Trophoblast cell (in vitro differentiated cells and primary cell): ENCODE data around the gene JAKMIP1.

Experiments
- DNase-seq, 2 donors: peaks; one replicate each; pipeline ENCODE4 v3.0.0-alpha.2; 2016
- H2AFZ ChIP-seq: 2 replicates; pipeline ENCODE4 v1.6.1; 2013; ENCODE audit warnings: low read length, moderate library complexity, mild to moderate bottlenecking; ENCODE audit not compliant: insufficient read depth, poor library complexity
- H2AK5ac ChIP-seq: 2 replicates; pipeline ENCODE4 v1.6.1; 2013; ENCODE audit warnings: mild to moderate bottlenecking, low read length
- H2BK120ac ChIP-seq: 2 replicates; pipeline ENCODE4 v1.6.1; 2013; ENCODE audit warnings: low read length, mild to moderate bottlenecking, moderate library complexity; ENCODE audit not compliant: insufficient read depth, poor library complexity
- H2BK12ac ChIP-seq: 2 replicates; pipeline ENCODE4 v1.6.1; 2013; ENCODE audit warnings: mild to moderate bottlenecking, low read length, moderate library complexity
- H2BK5ac ChIP-seq: 2 replicates; pipeline ENCODE4 v1.6.1; 2013; ENCODE audit warnings: low read length, low read depth, moderate library complexity, mild to moderate bottlenecking; ENCODE audit not compliant: poor library complexity
- H3K14ac ChIP-seq: 2 replicates; pipeline ENCODE4 v1.6.1; 2013; ENCODE audit warnings: mild to moderate bottlenecking, low read length
- H3K18ac ChIP-seq: 2 replicates; pipeline ENCODE4 v1.6.1; 2013; ENCODE audit warnings: mild to moderate bottlenecking, low read length
- H3K23ac ChIP-seq: 2 replicates; pipeline ENCODE4 v1.6.1; 2013; ENCODE audit warnings: low read length
- H3K27ac ChIP-seq: 2 replicates; pipeline ENCODE4 v1.5.1; 2013; ENCODE audit warnings: low read depth, mild to moderate bottlenecking, inconsistent platforms, low read length, moderate library complexity
- H3K27me3 ChIP-seq: 2 replicates; pipeline ENCODE4 v1.6.1; 2013; ENCODE audit warnings: inconsistent platforms, mild to moderate bottlenecking, low read length, moderate library complexity; ENCODE audit not compliant: insufficient read depth
- H3K36me3 ChIP-seq, 2 experiments: 1 replicate in 1 of 2; 2 replicates in 1 of 2; pipeline ENCODE4 v1.6.1; 2013; ENCODE audit warnings: low read length in 2 of 2, mild to moderate bottlenecking in 2 of 2, moderate library complexity in 1 of 2; ENCODE audit not compliant: insufficient read depth in 2 of 2, control insufficient read depth in 1 of 2
- H3K4ac ChIP-seq: 2 replicates; pipeline ENCODE4 v1.6.1; 2013; ENCODE audit warnings: low read depth, mild to moderate bottlenecking, low read length, moderate library complexity
- H3K4me1 ChIP-seq, 2 experiments: 1 replicate in 1 of 2; 2 replicates in 1 of 2; pipeline ENCODE4 v1.6.1; 2013; ENCODE audit warnings: low read length in 2 of 2, mild to moderate bottlenecking in 2 of 2, moderate library complexity in 1 of 2; ENCODE audit not compliant: insufficient read depth in 2 of 2, control insufficient read depth in 1 of 2
- H3K4me2 ChIP-seq: 2 replicates; pipeline ENCODE4 v1.6.1; 2013; ENCODE audit warnings: inconsistent platforms, mild to moderate bottlenecking, low read length, moderate library complexity
- H3K4me3 ChIP-seq: 2 replicates; pipeline ENCODE4 v1.5.1; 2013; ENCODE audit warnings: mild to moderate bottlenecking, low read depth, low read length, inconsistent platforms
- H3K79me1 ChIP-seq: one replicate; pipeline ENCODE4 v1.6.1; 2013; ENCODE audit warnings: low read length
- H3K79me2 ChIP-seq: 2 replicates; pipeline ENCODE4 v1.6.1; 2013; ENCODE audit warnings: low read length, mild to moderate bottlenecking; ENCODE audit not compliant: control insufficient read depth, insufficient read depth, poor library complexity
- H3K9ac ChIP-seq: 2 replicates; pipeline ENCODE4 v1.6.1; 2013; ENCODE audit warnings: mild to moderate bottlenecking, low read length
- H3K9me3 ChIP-seq: 2 replicates; pipeline ENCODE4 v1.6.1; 2013; ENCODE audit warnings: low read depth, mild to moderate bottlenecking, control low read depth, inconsistent platforms, low read length; ENCODE audit not compliant: insufficient read depth
- H4K12ac ChIP-seq: 2 replicates; pipeline ENCODE4 v1.6.1; 2013; ENCODE audit warnings: low read depth, mild to moderate bottlenecking, low read length, moderate library complexity
- H4K8ac ChIP-seq: 2 replicates; pipeline ENCODE4 v1.6.1; 2013; ENCODE audit warnings: low read depth, mild to moderate bottlenecking, low read length, moderate library complexity
- H4K91ac ChIP-seq: one replicate; pipeline ENCODE4 v1.6.1; 2013; ENCODE audit warnings: low read depth, mild to moderate bottlenecking, low read length, moderate library complexity
- whole genome bisulfite sequencing: extraction: QIAGEN DNeasy Blood & Tissue Kit; methylation state at CpG from one replicate; pipeline ENCODE4 v1.1.7; 2013; ENCODE audit warnings: missing lambda C conversion rate; ENCODE audit not compliant: insufficient read length, insufficient coverage; ENCODE audit errors: extremely low coverage; 5-methylcytosine and 5-hydroxymethylcytosine counted together

The JAKMIP1 gene

DNA sequence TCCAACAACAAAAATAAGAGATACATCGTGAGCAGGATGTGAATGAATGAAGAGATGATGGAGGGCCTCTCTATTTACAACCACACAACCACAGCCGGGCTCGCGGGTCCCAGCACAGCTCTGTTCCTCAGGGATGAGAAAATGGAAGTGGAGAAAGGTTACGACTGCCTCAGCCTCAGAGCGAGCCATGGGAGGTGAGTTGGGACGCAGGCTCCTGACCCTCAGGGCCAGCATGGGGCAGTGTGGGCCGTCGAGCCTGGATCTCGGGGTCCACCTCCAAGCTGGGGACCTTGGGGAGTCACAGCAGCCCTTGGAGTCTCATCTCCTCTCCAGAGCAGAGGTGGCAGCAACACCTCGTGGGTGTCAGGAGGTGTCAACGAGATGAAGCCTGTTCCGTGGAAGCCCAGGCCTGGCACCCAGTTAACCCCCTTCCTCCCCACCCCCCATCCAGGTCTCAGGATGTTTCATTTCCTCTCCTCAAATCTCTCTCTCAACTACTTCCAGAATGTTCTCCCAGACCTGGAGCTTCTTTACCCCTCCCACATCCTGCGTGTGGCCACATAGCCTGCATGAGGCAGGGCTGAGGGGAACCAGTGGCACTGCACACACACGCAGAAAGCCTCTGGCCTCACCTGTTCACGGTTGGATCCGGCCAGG, 208.1 kb downstream of the JAKMIP1 start:
- Histone ChIP-seq H3K79me2 (no peaks in the 10 kb centered on the region), H3K23ac (no peak overlapping the region), H3K27ac (no peak overlapping the region), H4K91ac (no peak overlapping the region), H3K4me3 (no peak overlapping the region), H2AFZ (no peak overlapping the region), H3K4me2 (no peak overlapping the region), H3K9me3 (peaks cover 3% of the 10 kb centered on the region), H3K14ac (no peak overlapping the region), H2BK5ac (no peak overlapping the region), H2BK12ac (no peak overlapping the region), H3K4me1 (peaks cover 0 to 2% of the 10 kb centered on the region in 2 experiments), H3K4ac (no peak overlapping the region), H4K12ac (no peak overlapping the region), H3K9ac (no peak overlapping the region), H2BK120ac (no peak overlapping the region), H3K27me3 (no peaks in the 10 kb centered on the region), H3K79me1 (no peaks in the 10 kb centered on the region), H2AK5ac (no peak overlapping the region), H3K18ac (no peak overlapping the region), H4K8ac (no peak overlapping the region), H3K36me3 (no peaks in the 10 kb centered on the region)
- no peak for DNase-seq
- WGBS = no CpG with 5 or more reads among the region's 17 CpGs

DNA sequence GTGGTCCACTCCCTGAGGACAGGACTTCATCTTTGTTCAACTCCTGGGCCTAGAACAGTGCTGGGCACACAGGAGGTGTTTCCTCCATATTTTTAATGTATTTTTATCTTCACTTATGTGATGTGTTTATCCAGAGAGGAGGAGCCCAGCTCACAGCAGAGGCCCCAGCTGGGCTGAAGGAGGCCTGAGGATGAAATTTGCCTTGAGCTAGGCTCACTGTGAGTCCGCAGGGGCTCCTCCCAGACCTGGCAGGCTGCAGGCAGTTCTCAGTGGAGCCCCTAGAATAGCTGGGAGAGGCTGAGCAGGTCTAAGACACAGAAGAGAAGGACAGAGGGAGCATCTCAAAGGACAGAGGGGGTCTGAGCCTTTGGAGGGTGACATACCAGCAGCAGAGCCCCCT, 208.9 kb downstream of the JAKMIP1 start:
- H3K79me1 ChIP-seq = no peaks in the 10 kb centered on the region
- H4K12ac ChIP-seq = no peak overlapping the region
- H4K91ac ChIP-seq = no peak overlapping the region

DNA sequence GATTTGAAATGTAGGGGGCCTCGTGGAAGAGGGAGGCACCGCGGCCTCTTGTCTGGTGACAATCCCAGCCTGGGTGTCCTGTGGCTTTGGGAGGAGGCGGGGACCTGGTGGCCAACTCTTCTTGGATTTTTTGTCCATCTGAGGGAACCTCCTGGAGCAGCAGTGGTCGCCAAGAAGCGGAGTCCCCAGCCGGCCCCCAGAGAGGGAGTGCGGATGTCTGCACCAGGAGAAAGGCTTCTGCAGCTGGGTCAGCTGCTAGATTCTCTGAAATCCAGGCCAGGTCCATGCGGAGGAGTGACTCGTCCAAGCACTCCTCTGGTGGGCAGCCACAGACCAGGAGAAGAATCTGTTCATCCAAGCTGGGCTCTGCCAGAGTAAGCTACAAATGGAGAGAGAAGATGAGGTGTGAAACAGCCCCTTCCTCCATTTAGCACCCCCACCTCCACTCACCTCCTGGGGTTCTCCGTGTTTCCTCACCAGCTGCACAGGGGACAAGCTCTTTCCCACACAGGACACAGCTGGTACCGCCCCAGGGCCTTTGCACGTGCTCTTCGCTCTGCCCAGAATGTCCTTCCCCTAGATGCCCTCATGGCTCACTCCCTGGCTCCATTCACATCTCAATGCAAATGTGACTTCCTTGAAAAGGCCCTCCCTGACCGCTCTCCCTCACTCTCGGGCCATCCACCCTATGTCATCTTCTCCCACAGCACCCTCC, 209.7 kb downstream of the JAKMIP1 start:
- no peak overlapping the region for H3K4me3 ChIP-seq
- H3K27me3 ChIP-seq = no peaks in the 10 kb centered on the region
- no peak overlapping the region for H4K8ac ChIP-seq
- H4K91ac ChIP-seq = no peak overlapping the region
- no peak overlapping the region for H4K12ac ChIP-seq
- no CpG with 5 or more reads among the region's 16 CpGs for WGBS
- H3K4me2 ChIP-seq = no peak overlapping the region
- H3K4ac ChIP-seq = no peak overlapping the region
- no peaks in the 10 kb centered on the region for H3K79me1 ChIP-seq
- H3K9ac ChIP-seq = no peak overlapping the region
- no peak for DNase-seq
- no peak overlapping the region for H2AK5ac ChIP-seq
- H3K23ac ChIP-seq = no peak overlapping the region
- H3K27ac ChIP-seq = no peak overlapping the region
- no peaks in the 10 kb centered on the region for H3K79me2 ChIP-seq
- no peak overlapping the region for H2BK5ac ChIP-seq
- H2BK12ac ChIP-seq = no peak overlapping the region
- peaks cover 3% of the 10 kb centered on the region for H3K9me3 ChIP-seq
- no peak overlapping the region for H2BK120ac ChIP-seq
- no peak overlapping the region for H2AFZ ChIP-seq
- H3K4me1 ChIP-seq = peaks cover 0 to 2% of the 10 kb centered on the region in 2 experiments
- H3K18ac ChIP-seq = no peak overlapping the region
- H3K14ac ChIP-seq = no peak overlapping the region
- no peaks in the 10 kb centered on the region for H3K36me3 ChIP-seq

More for the DNA sequence above, 208.9 kb downstream of the JAKMIP1 start:
- Histone ChIP-seq H2BK5ac (no peak overlapping the region), H3K14ac (no peak overlapping the region), H2AK5ac (no peak overlapping the region), H2BK120ac (no peak overlapping the region), H3K79me2 (no peaks in the 10 kb centered on the region), H3K9ac (no peak overlapping the region), H3K4me3 (no peak overlapping the region), H3K27me3 (no peaks in the 10 kb centered on the region), H3K4ac (no peak overlapping the region), H3K4me2 (no peak overlapping the region), H4K8ac (no peak overlapping the region), H2AFZ (no peak overlapping the region), H3K23ac (no peak overlapping the region), H3K18ac (no peak overlapping the region), H3K9me3 (peaks cover 3% of the 10 kb centered on the region), H3K4me1 (peaks cover 0 to 2% of the 10 kb centered on the region in 2 experiments), H2BK12ac (no peak overlapping the region), H3K27ac (no peak overlapping the region), H3K36me3 (no peaks in the 10 kb centered on the region)
- WGBS = no CpG with 5 or more reads among the region's 1 CpG
- no peak for DNase-seq

DNA sequence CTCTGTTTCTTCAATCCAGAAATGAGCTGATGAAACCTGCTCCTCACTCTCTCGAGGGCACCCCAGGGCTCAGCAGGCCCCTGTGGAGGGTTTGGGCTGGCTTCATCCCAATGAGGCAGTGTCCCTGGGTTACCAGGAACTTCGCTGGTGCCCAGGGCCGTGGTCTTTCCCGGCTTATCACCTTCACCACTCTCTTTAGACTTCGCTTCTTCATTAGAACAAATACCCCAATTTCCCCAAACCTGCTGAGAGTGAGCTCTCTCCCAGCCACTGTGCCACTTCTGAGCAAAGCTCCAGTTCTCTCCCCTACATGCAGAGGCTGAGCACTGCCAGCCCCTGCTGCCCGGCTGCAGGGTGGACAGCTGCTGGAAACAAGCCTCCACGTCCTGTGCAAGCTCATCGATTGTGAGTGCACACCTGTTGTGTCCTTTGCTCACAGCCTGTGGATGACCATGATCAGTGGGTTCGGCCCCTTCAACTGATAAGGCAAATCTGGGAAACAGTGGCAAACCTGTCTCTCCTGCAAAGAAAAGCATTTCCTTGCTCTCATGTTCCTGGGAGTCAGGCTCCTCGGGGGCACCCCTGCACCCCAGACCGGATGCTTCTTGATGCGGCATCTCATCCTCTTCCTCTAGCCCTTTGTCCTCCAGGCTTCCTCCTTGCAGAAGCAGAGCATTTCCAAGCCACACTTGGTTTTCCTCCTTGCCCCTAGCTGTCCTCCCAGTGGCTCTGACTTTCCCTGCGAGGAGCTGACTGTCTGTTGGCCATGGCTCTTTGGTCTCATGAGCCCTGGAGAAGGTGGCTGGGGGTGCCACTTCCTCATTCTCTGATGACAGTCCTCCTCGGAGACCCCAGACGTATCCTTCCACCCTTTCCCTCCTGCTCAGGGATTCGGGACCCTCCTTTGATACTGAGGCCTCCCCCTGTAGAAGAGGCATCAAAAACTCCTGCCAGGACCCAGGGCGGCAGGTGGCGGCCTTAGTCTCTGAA, 210.8 kb downstream of the JAKMIP1 start:
- Histone ChIP-seq H4K12ac (no peak overlapping the region), H3K23ac (no peak overlapping the region), H3K27me3 (no peaks in the 10 kb centered on the region), H3K79me1 (no peaks in the 10 kb centered on the region), H4K8ac (no peak overlapping the region), H3K9ac (no peak overlapping the region), H3K4me2 (no peak overlapping the region), H2BK12ac (no peak overlapping the region), H4K91ac (no peak overlapping the region), H3K4ac (no peak overlapping the region), H3K4me3 (no peak overlapping the region), H2AK5ac (no peak overlapping the region), H2BK5ac (no peak overlapping the region), H3K18ac (no peak overlapping the region), H2BK120ac (no peak overlapping the region), H2AFZ (no peak overlapping the region), H3K79me2 (no peaks in the 10 kb centered on the region), H3K4me1 (peaks cover 0 to 2% of the 10 kb centered on the region in 2 experiments), H3K36me3 (no peaks in the 10 kb centered on the region), H3K14ac (no peak overlapping the region), H3K9me3 (peaks cover 3% of the 10 kb centered on the region), H3K27ac (no peak overlapping the region)
- DNase-seq = no peak
- WGBS = no CpG with 5 or more reads among the region's 18 CpGs
